Right lobe of liver (tissue), 4 donors: ENCODE measurements around the gene RNF5.

Experiments used
- CTCF ChIP-seq, 4 donors: fragments of 200-600 bp in 3 of 4; fragments of 450-650 bp in 1 of 4; IDR thresholded peaks; one replicate each; pipeline versions ENCODE4 v1.5.1 to v1.8.0; 2016 to 2022; ENCODE audit warnings: antibody characterized with exemption in 4 of 4, mild to moderate bottlenecking in 2 of 4
- POLR2A ChIP-seq: fragments of 450-650 bp; IDR thresholded peaks from one replicate; pipeline ENCODE4 v1.6.1; 2017; ENCODE audit warnings: antibody characterized with exemption, mild to moderate bottlenecking
- donor health status: DM: no; HTN: no; CAD: no.
- donor health status: DM: no; HTN: no; CAD: no.
- donor health status: DM: no; HTN: yes; CAD: no.

- TF ChIP-seq CTCF (IDR thresholded peaks at IDR 0.05) (no peak), POLR2A (no peak)
Observed at GRCh38 chr6:32151863-32152768, 26.1 kb upstream of the RNF5 start, which contains the start of gene PRRT1.
